SU-DHL-6 (cell line): ENCODE results near the gene FFAR1.

Experiments used
- H2AFZ ChIP-seq: fragments of 200-600 bp; sonication (generic); 2 replicates; pipeline ENCODE4 v1.6.1; 2014; ENCODE audit warnings: low read depth, mild to moderate bottlenecking, moderate library complexity, mixed read lengths, antibody characterized with exemption, low read length; ENCODE audit not compliant: severe bottlenecking
- H3F3A ChIP-seq: fragments of 200-600 bp; shearing (Covaris generic); 2 replicates; pipeline ENCODE4 v1.6.0; 2016; ENCODE audit warnings: antibody characterized with exemption, mild to moderate bottlenecking; ENCODE audit not compliant: insufficient read depth
- H3K27ac ChIP-seq: fragments of 200-600 bp; sonication (generic); 2 replicates; pipeline ENCODE4 v1.5.1; 2016; ENCODE audit warnings: low read depth, mild to moderate bottlenecking, low read length, moderate library complexity, mixed read lengths
- H3K27me3 ChIP-seq: fragments of 200-600 bp; sonication (generic), shearing (Covaris generic); 2 replicates; pipeline ENCODE4 v1.6.0; 2014; ENCODE audit warnings: mild to moderate bottlenecking, low read length
- H3K36me3 ChIP-seq: fragments of 200-600 bp; sonication (generic); 2 replicates; pipeline ENCODE4 v1.6.1; 2014; ENCODE audit warnings: mild to moderate bottlenecking, low read length, mixed read lengths
- H3K4me2 ChIP-seq: fragments of 300-600, 200-600 bp; shearing (Covaris generic), sonication (generic); 2 replicates; pipeline ENCODE4 v1.6.0; 2014; ENCODE audit warnings: low read length, low read depth, mild to moderate bottlenecking; ENCODE audit not compliant: poor library complexity, severe bottlenecking
- H3K4me3 ChIP-seq: fragments of 200-600 bp; sonication (generic); 2 replicates; pipeline ENCODE4 v1.5.1; 2014; ENCODE audit warnings: antibody characterized with exemption, low read length, mild to moderate bottlenecking, mixed read lengths; ENCODE audit not compliant: insufficient read depth, poor library complexity, severe bottlenecking
- H3K79me2 ChIP-seq: fragments of 200-600 bp; sonication (generic); 2 replicates; pipeline ENCODE4 v1.6.1; 2014; ENCODE audit warnings: mild to moderate bottlenecking, low read length, moderate library complexity; ENCODE audit not compliant: insufficient read depth
- H3K9ac ChIP-seq: fragments of 200-600 bp; sonication (generic); 2 replicates; pipeline ENCODE4 v1.7.0; 2014; ENCODE audit warnings: mild to moderate bottlenecking, low read length
- H3K9me2 ChIP-seq: fragments of 200-600 bp; sonication (generic); replicated peaks from 2 replicates; pipeline ENCODE4 v1.6.1; 2014; ENCODE audit warnings: low read length; ENCODE audit not compliant: insufficient read depth
- H3K9me3 ChIP-seq: fragments of 200-600 bp; sonication (generic); 2 replicates; pipeline ENCODE4 v1.6.1; 2014; ENCODE audit warnings: low read length, mixed read lengths; ENCODE audit not compliant: insufficient read depth
- H4K20me1 ChIP-seq: fragments of 200-600 bp; sonication (generic); 2 replicates; pipeline ENCODE4 v1.6.1; 2014; ENCODE audit warnings: low read depth, mild to moderate bottlenecking, antibody characterized with exemption, low read length, moderate library complexity, mixed read lengths
- EZH2phosphoT487 ChIP-seq: fragments of 200-600 bp; sonication (generic), shearing (Covaris generic); conservative IDR thresholded peaks from 2 replicates; pipeline ENCODE4 v1.6.1; 2018; ENCODE audit warnings: mild to moderate bottlenecking, antibody characterized with exemption, low read length, moderate library complexity, mixed read lengths
- TF ChIP-seq, protein P1 (sequence below): fragments of 200-600 bp; sonication (generic); IDR thresholded peaks from one replicate; pipeline ENCODE4 v1.5.1; 2017; ENCODE audit warnings: antibody characterized with exemption, mild to moderate bottlenecking, low read length, moderate library complexity; ENCODE audit not compliant: insufficient read depth, poor library complexity, severe bottlenecking

The FFAR1 gene

GRCh38 chr19:35397064-35397463 is 49.4 kb downstream of the FFAR1 start:
- TF ChIP-seq, protein P1, sequence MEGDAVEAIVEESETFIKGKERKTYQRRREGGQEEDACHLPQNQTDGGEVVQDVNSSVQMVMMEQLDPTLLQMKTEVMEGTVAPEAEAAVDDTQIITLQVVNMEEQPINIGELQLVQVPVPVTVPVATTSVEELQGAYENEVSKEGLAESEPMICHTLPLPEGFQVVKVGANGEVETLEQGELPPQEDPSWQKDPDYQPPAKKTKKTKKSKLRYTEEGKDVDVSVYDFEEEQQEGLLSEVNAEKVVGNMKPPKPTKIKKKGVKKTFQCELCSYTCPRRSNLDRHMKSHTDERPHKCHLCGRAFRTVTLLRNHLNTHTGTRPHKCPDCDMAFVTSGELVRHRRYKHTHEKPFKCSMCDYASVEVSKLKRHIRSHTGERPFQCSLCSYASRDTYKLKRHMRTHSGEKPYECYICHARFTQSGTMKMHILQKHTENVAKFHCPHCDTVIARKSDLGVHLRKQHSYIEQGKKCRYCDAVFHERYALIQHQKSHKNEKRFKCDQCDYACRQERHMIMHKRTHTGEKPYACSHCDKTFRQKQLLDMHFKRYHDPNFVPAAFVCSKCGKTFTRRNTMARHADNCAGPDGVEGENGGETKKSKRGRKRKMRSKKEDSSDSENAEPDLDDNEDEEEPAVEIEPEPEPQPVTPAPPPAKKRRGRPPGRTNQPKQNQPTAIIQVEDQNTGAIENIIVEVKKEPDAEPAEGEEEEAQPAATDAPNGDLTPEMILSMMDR, result no peak
- TF ChIP-seq EZH2phosphoT487, result no peak
- Histone ChIP-seq H3K9me2 (no peaks in the 10 kb centered on the region), H3K27ac (no peak overlapping the region), H2AFZ (no peak overlapping the region), H3K9ac (no peak overlapping the region), H3K4me2 (no peak overlapping the region), H3K36me3 (no peaks in the 10 kb centered on the region), H4K20me1 (no peaks in the 10 kb centered on the region), H3K79me2 (no peaks in the 10 kb centered on the region), H3K27me3 (no peaks in the 10 kb centered on the region), H3K4me3 (no peak overlapping the region), H3K9me3 (no peaks in the 10 kb centered on the region), H3F3A (no peaks in the 10 kb centered on the region)
